ENCODE results near the gene CCDC9B.

CCDC9B gene

DNA sequence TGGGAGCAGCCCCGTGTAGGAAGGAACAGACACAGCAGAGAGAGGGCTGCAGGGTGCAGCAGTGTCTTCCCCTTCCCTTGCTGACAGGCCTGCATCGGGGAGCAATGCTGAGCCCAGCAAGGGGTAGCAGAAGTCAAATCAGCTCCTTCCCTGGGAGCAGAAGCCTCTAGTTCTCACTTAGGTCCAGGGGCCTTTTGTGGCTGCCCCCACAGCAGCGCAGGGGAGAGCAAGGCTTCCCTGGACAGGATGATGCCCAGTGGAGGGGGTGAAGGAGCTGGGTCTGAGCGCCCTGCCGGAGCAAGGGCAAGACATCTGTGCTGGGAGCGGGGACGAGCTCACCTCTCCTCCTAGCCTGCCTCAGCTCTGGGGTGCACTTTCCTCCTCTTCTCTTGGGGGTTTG is 33.8 kb downstream of the CCDC9B start:
- H3K9me3 ChIP-seq (ENCODE audit: control insufficient read depth, insufficient read depth, low read length), result no peaks in the 10 kb centered on the region
- H3K27me3 ChIP-seq (ENCODE audit: control insufficient read depth, insufficient read depth, low read length), result peaks cover 19% of the 10 kb centered on the region
- no peak overlapping the region for H3K4me3 ChIP-seq (ENCODE audit: low read depth, low read length)
- peaks cover 17% of the 10 kb centered on the region for H3K4me1 ChIP-seq (ENCODE audit: control insufficient read depth, insufficient read depth, low read length)
- no peaks in the 10 kb centered on the region for H3K36me3 ChIP-seq (ENCODE audit: control insufficient read depth, insufficient read depth, low read length)
- no peak overlapping the region for H3K9ac ChIP-seq (ENCODE audit: low read depth, low read length)

DNA sequence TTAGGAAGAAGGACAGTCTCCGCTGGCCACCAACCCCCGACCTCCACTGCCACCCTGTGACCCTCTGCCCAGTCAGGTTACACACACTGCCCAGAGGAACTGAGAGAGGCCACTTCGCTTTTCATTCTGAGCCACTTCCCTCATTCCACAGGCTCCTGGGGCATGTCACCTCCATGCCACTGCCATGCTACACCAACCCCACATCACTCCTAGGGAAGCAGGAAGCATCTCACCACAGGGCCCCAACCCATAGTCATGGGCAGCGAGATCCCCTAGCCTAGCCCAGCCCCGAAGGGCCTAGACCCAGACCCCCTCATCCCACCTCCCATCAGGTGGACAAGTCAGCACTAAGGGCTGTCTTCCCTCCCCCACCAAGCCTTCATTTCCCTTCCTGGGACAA is 34.4 kb downstream of the CCDC9B start:
- H3K4me1 ChIP-seq (ENCODE audit: control insufficient read depth, insufficient read depth, low read length), result peaks cover 17% of the 10 kb centered on the region
- no peak overlapping the region for H3K9ac ChIP-seq (ENCODE audit: low read depth, low read length)
- no peaks in the 10 kb centered on the region for H3K9me3 ChIP-seq (ENCODE audit: control insufficient read depth, insufficient read depth, low read length)
- no peaks in the 10 kb centered on the region for H3K36me3 ChIP-seq (ENCODE audit: control insufficient read depth, insufficient read depth, low read length)
- peaks cover 18% of the 10 kb centered on the region for H3K27me3 ChIP-seq (ENCODE audit: control insufficient read depth, insufficient read depth, low read length)
- no peak overlapping the region for H3K4me3 ChIP-seq (ENCODE audit: low read depth, low read length)

DNA sequence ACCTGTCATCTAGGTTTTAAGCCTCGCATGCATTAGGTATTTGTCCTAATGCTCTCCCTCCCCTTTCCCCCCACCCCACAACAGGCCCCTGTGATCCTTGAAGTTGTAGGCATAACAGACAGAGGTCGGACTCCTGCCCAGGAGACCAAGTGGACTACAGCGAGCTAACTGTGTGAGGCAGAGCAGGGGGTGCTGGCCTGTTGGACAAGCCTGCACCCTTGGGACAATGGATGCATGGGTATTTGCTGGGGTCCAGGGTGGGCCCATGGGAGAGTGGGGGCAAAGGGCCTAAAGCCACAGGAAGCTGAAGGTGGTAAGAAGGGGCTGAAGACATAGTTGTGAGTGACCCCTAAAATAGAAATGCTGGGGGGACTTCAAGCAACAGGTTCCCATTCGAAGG is 35.5 kb downstream of the CCDC9B start:
- Histone ChIP-seq H3K9ac (ENCODE audit: low read depth, low read length) (no peak overlapping the region), H3K9me3 (ENCODE audit: control insufficient read depth, insufficient read depth, low read length) (no peaks in the 10 kb centered on the region), H3K4me1 (ENCODE audit: control insufficient read depth, insufficient read depth, low read length) (peaks cover 17% of the 10 kb centered on the region), H3K36me3 (ENCODE audit: control insufficient read depth, insufficient read depth, low read length) (no peaks in the 10 kb centered on the region), H3K27me3 (ENCODE audit: control insufficient read depth, insufficient read depth, low read length) (peaks cover 7% of the 10 kb centered on the region), H3K4me3 (ENCODE audit: low read depth, low read length) (no peak overlapping the region)

DNA sequence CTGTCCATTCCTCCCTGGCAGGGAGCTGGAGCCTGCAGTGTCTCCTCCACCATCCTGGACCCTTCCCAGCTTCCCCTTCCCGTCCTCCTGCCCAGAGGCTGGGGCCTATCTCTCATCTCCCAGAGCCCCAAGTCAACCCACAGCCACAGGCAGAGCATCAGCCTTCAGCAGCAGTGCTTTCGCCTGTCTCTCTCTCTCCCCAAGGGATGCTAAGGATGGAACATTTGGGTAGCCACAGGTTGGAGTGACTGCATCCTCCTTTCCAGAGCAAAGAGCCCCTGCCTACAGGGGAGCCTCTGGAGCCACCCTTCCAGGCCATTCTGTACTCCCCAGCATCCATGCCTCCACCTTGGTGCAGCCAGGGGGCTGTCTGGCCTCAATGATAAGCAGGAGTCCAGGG is 37.2 kb downstream of the CCDC9B start:
- Histone ChIP-seq H3K9ac (ENCODE audit: low read depth, low read length) (no peak overlapping the region), H3K36me3 (ENCODE audit: control insufficient read depth, insufficient read depth, low read length) (no peaks in the 10 kb centered on the region), H3K4me1 (ENCODE audit: control insufficient read depth, insufficient read depth, low read length) (peaks cover 10% of the 10 kb centered on the region), H3K27me3 (ENCODE audit: control insufficient read depth, insufficient read depth, low read length) (peaks cover 2% of the 10 kb centered on the region), H3K9me3 (ENCODE audit: control insufficient read depth, insufficient read depth, low read length) (no peaks in the 10 kb centered on the region), H3K4me3 (ENCODE audit: low read depth, low read length) (no peak overlapping the region)

DNA sequence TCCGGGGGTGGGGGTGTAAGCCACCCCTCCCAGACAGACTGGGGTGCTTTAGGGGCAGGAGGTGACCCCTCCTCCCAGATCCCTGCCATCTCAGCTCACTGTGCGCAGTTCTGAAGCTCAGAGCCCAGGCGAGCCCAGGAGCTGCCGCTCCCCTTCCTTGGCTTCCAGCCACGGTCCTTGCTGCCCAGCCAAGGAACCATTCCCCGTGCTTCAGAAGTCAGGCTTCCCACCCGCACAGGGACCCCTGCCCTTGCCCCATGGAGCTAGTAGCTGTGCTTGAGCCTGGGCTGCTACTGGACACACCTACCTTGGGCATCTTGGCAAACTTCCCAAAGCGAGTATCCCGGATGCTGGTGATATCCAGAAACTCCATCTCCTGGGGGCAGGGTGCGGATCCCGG is 37.8 kb downstream of the CCDC9B start:
- no peak overlapping the region for H3K4me3 ChIP-seq (ENCODE audit: low read depth, low read length)
- H3K36me3 ChIP-seq (ENCODE audit: control insufficient read depth, insufficient read depth, low read length), result no peaks in the 10 kb centered on the region
- H3K4me1 ChIP-seq (ENCODE audit: control insufficient read depth, insufficient read depth, low read length), result peaks cover 8% of the 10 kb centered on the region

DNA sequence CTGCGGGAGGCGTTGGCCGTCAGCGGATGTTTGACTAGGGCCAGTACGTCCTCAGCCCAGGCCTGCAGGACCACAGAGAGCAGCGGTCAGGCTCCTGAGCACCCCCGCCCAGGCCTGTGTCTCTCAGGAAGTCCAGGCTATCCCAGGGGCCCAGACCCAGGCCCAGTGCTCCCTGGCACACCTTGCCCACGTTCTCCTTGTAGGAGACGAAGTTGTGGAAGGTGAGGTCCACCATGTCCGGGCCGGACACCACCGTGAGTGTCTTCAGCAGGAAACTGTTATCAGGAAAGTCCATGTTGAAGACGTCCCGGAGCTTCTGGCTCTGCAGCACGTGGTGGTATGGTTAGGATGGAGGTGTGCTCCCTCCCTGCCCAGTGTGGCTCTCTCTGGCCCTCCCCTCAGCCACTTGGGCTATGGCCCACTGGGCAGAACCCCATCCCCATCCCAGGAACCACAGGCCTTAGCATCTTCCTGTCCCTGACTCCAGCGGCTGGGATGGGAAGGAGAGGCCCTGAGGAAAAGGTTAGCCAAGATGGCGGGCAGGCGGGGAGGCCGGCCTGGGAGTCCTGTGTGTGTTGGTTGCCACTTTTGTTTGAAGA is 38.4 kb downstream of the CCDC9B start:
- peaks cover 6% of the 10 kb centered on the region for H3K4me1 ChIP-seq (ENCODE audit: control insufficient read depth, insufficient read depth, low read length)
- H3K9ac ChIP-seq (ENCODE audit: low read depth, low read length), result no peak overlapping the region
- H3K27me3 ChIP-seq (ENCODE audit: control insufficient read depth, insufficient read depth, low read length), result peaks cover 2% of the 10 kb centered on the region
- H3K4me3 ChIP-seq (ENCODE audit: low read depth, low read length), result no peak overlapping the region
- H3K9me3 ChIP-seq (ENCODE audit: control insufficient read depth, insufficient read depth, low read length), result no peaks in the 10 kb centered on the region
- no peaks in the 10 kb centered on the region for H3K36me3 ChIP-seq (ENCODE audit: control insufficient read depth, insufficient read depth, low read length)

More for the DNA sequence above, 37.8 kb downstream of the CCDC9B start:
- Histone ChIP-seq H3K27me3 (ENCODE audit: control insufficient read depth, insufficient read depth, low read length) (peaks cover 2% of the 10 kb centered on the region), H3K9me3 (ENCODE audit: control insufficient read depth, insufficient read depth, low read length) (no peaks in the 10 kb centered on the region), H3K9ac (ENCODE audit: low read depth, low read length) (no peak overlapping the region)

DNA sequence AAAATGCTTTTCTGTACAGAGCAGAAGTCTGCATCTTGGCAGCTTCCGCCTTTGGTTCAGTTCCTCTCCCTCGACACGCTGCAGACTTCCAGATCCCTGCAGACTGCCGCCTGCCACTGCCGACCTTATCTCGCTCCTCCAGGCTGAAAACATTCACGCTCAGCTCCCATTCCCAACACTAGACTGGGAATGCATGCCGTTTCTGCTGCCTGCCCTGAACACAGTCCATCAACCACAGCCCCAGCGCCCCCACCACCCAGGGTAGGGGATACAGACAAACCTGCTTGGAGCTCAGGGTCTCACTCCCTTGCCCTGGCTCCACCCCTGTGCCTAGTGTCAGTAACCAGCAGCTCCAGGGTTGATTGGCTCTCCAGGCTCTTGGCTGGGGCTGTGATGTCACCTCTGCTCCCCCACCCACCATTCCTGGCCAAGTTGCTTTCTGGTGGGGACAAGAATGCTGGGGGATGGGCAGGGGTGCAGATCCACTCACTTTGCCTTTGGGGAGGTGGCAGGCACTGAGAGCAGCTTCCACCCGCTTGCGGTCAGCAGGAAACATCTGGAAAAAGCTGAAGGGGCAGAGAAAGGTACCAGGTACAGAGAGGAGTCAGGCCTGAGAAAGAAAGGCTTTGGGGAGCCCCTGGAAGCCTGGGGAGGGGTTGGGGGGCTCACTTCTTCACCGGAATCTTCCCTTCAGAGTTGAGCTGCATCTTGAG is 39.1 kb downstream of the CCDC9B start:
- no peak overlapping the region for H3K4me3 ChIP-seq (ENCODE audit: low read depth, low read length)
- no peak overlapping the region for H3K9ac ChIP-seq (ENCODE audit: low read depth, low read length)
- H3K9me3 ChIP-seq (ENCODE audit: control insufficient read depth, insufficient read depth, low read length), result no peaks in the 10 kb centered on the region
- peaks cover 2% of the 10 kb centered on the region for H3K27me3 ChIP-seq (ENCODE audit: control insufficient read depth, insufficient read depth, low read length)
- no peaks in the 10 kb centered on the region for H3K36me3 ChIP-seq (ENCODE audit: control insufficient read depth, insufficient read depth, low read length)
- H3K4me1 ChIP-seq (ENCODE audit: control insufficient read depth, insufficient read depth, low read length), result no peaks in the 10 kb centered on the region

DNA sequence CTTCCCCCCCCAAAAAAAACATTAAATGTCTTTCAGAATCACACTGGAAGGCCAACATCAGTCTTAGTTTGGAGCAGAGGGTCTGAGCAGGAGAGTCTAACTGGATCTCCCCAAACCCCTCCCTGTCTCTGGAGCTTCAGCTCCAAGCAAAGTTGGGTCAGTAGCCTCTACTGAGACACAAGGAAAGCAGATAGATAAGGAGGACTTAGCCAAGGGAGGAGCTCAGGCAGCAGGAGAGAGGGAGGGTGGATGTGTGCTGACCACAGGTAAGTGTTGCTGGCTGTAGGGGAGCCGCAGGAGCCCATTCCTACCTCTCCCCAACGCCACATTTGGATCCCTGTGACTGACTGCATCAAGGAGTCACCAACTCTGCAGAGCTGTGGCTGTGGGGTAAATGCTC is 40.0 kb downstream of the CCDC9B start:
- Histone ChIP-seq H3K36me3 (ENCODE audit: control insufficient read depth, insufficient read depth, low read length) (no peaks in the 10 kb centered on the region), H3K4me3 (ENCODE audit: low read depth, low read length) (no peak overlapping the region)

DNA sequence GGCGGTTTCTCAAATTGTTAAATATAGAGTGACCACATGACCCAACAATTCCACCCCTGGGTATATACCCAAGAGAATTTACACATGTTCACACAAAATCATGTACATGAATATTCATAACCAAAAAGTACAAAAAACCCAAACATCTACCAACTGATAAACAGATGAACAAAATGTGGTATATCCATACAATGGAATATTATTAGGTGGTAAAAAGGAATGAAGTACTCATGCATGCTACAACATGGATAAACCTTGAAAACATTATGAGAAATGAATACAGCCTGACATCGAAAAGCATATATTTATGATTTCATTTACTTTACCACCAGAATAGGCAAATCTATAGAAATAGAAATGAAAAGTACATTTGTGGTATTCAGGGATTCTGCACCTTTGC is 40.4 kb downstream of the CCDC9B start:
- no peaks in the 10 kb centered on the region for H3K4me1 ChIP-seq (ENCODE audit: control insufficient read depth, insufficient read depth, low read length)
- peaks cover 5% of the 10 kb centered on the region for H3K27me3 ChIP-seq (ENCODE audit: control insufficient read depth, insufficient read depth, low read length)
- H3K9ac ChIP-seq (ENCODE audit: low read depth, low read length), result no peak overlapping the region
- no peak overlapping the region for H3K4me3 ChIP-seq (ENCODE audit: low read depth, low read length)
- no peaks in the 10 kb centered on the region for H3K36me3 ChIP-seq (ENCODE audit: control insufficient read depth, insufficient read depth, low read length)
- H3K9me3 ChIP-seq (ENCODE audit: control insufficient read depth, insufficient read depth, low read length), result no peaks in the 10 kb centered on the region

More for the DNA sequence above, 40.0 kb downstream of the CCDC9B start:
- no peaks in the 10 kb centered on the region for H3K9me3 ChIP-seq (ENCODE audit: control insufficient read depth, insufficient read depth, low read length)
- H3K9ac ChIP-seq (ENCODE audit: low read depth, low read length), result no peak overlapping the region
- H3K27me3 ChIP-seq (ENCODE audit: control insufficient read depth, insufficient read depth, low read length), result peaks cover 2% of the 10 kb centered on the region
- H3K4me1 ChIP-seq (ENCODE audit: control insufficient read depth, insufficient read depth, low read length), result no peaks in the 10 kb centered on the region

DNA sequence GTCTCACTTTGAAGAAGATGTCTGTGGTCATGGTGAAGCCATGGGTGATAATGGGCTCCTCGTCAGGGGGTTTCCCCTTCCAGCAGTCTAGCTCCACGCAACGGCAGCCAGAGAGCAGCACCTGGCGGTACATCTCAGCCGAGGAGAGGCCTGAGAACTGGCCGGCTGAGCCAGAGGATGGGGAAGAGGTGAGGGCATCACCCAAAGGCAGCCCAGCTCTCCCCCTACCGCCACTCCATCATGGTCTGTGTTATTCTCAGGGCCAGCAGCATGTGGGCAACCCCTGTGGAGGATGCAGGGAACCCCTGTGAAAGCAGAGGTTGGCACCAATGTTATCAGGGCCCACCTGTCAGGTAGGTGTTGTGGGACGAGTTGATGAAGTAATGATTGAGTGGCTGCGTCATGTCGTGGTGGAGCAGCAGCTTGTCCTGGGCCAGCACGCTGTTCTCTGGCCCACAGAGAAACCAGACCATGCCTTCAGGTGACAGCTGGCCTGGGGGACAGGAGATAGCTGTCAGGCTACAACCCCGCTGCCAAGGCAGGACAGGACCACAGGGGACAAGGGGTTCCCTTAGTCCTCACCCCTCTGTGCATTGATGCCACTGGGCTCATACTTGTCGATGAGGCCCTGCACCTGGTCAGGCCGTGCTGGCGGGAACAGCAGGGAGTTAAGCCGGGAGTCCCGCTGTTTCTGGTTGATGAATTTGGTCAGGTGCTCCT is 42.4 kb downstream of the CCDC9B start:
- Histone ChIP-seq H3K4me3 (ENCODE audit: low read depth, low read length) (no peak overlapping the region), H3K27me3 (ENCODE audit: control insufficient read depth, insufficient read depth, low read length) (peaks cover 9% of the 10 kb centered on the region), H3K9me3 (ENCODE audit: control insufficient read depth, insufficient read depth, low read length) (no peaks in the 10 kb centered on the region), H3K9ac (ENCODE audit: low read depth, low read length) (no peak overlapping the region), H3K36me3 (ENCODE audit: control insufficient read depth, insufficient read depth, low read length) (no peaks in the 10 kb centered on the region), H3K4me1 (ENCODE audit: control insufficient read depth, insufficient read depth, low read length) (no peaks in the 10 kb centered on the region)

DNA sequence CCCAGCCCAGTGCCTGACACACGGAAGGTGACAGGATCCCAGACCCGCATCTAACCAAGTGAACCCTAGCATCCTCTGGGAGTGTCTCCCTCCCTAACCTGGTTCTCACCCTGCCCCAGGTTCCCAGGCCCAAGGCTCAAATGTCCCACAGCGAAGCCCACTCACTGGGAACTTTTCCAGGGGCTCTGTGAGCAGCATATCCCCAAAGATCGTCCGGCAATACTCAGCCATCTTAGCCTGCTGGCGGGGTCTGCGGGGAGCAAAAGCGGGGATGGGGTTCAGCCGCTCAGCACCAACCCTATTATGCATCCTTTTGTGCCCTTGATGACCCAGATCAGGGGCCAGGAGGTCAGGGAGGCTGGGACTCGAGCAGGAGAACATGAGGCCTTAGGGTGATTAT is 43.4 kb downstream of the CCDC9B start:
- H3K4me3 ChIP-seq (ENCODE audit: low read depth, low read length), result no peak overlapping the region
- H3K9me3 ChIP-seq (ENCODE audit: control insufficient read depth, insufficient read depth, low read length), result no peaks in the 10 kb centered on the region
- H3K9ac ChIP-seq (ENCODE audit: low read depth, low read length), result no peak overlapping the region
- no peaks in the 10 kb centered on the region for H3K36me3 ChIP-seq (ENCODE audit: control insufficient read depth, insufficient read depth, low read length)
- H3K27me3 ChIP-seq (ENCODE audit: control insufficient read depth, insufficient read depth, low read length), result peaks cover 19% of the 10 kb centered on the region
- no peaks in the 10 kb centered on the region for H3K4me1 ChIP-seq (ENCODE audit: control insufficient read depth, insufficient read depth, low read length)
